AG10803 (cell line): ENCODE data around the gene FAAP100.
"Not testable (repeated sequence)": the region's sequence is repeated elsewhere in the genome, so short reads cannot be mapped to it uniquely, and the experiment has no call there.

Experiments used
- DNase-seq: peaks from one replicate; pipeline ENCODE4 v3.0.0; 2010; ENCODE audit warnings: low read depth
- H3K4me3 ChIP-seq: 2 replicates; pipeline ENCODE4 v1.5.1; 2011; ENCODE audit warnings: mild to moderate bottlenecking, low read length, control low read depth
- CTCF ChIP-seq: conservative IDR thresholded peaks from 2 replicates; pipeline ENCODE4 v1.5.1; 2011; ENCODE audit warnings: mild to moderate bottlenecking, low read length, control low read depth, inconsistent platforms

Gene FAAP100

GRCh38 chr17:81535007-81535328 lies 17.2 kb downstream of the FAAP100 start:
- no peak for TF ChIP-seq CTCF
- no peak overlapping the region for H3K4me3 ChIP-seq
- DNase-seq, result no peak

DNA sequence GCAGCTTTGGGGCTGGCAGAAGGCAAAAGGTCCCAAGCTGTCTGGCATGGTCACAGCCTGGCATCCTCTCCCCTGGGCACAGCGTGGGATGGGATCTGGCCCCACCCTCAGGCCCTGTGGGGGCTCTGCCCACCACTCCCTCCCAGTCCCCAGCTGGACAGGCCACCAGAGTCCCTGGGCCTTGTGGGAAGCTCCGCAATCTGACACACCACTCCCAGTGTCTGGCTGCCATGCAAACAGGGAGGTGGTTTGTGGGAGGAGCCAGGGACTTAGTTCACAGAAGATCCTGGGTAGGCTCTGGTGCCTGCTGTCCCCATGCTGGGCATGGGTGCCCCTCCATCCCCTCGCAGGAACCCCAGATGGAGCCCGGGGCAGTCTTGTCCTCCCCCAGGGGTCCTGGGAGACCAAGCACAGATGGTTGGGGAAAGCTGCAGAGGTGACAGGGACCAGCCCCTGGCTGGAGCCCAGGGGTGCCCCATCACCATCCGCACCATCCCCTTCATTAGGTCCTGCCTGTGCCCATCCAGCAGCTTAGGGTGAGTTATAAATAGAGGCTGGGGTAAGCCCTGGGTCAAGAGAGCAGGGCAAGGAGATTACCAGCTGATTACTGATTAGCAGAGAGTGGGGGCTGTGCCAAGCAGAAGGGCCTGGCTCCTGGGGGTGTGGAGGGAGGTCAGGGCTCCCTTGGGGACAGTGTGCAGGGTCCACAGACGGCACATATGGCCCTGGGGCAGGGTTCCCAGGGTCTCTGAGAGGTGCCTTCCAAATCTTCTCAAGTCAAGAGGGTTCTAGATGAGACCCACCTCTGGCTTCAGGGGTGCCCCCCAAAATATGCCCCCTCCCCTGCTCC lies 17.8 kb downstream of the FAAP100 start:
- H3K4me3 ChIP-seq, result no peak overlapping the region
- TF ChIP-seq CTCF, result no peak
- no peak for DNase-seq

- no peak for DNase-seq
- H3K4me3 ChIP-seq, result no peak overlapping the region
- TF ChIP-seq CTCF, result no peak
Measured at GRCh38 chr17:81533339-81534141, 18.6 kb downstream of the FAAP100 start.

GRCh38 chr17:81532490-81533287 lies 19.5 kb downstream of the FAAP100 start:
- TF ChIP-seq CTCF, result no peak

DNA sequence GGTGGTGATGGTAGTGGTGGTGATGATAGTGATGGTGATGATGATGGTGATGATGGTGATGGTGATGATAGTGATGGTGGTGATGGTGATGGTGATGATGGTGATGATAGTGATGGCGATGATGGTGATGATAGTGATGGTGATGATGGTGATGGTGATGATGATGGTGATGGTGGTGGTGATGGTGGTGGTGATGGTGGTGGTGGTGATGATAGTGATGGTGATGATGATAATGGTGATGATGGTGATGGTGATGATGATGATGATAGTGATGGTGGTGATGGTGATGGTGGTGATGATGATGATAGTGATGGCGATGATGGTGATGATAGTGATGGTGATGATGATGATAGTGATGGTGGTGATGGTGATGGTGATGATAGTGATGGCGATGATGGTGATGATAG lies 20.2 kb downstream of the FAAP100 start:
- not testable (repeated sequence) for H3K4me3 ChIP-seq, DNase-seq

More at GRCh38 chr17:81532490-81533287, 19.5 kb downstream of the FAAP100 start:
- H3K4me3 ChIP-seq, result no peak overlapping the region
- no peak for DNase-seq

DNA sequence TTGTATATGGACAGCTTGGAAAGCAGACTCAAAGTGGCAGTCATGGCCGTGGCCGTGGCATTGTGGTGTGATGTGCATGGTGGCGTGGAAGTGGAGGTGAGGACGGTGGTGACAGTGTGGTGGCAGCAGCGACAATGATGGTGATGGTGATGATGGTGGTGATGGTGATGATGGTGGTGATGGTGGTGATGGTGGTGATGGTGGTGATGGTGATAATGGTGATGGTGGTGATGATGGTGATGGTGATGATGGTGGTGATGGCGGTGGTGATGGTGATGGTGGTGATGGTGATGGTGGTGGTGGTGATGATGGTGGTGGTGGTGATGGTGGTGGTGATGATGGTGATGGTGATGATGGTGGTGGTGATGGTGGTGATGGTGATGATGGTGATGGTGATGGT lies 21.1 kb downstream of the FAAP100 start:
- not testable (repeated sequence) for H3K4me3 ChIP-seq, DNase-seq

- no peak for DNase-seq
- no peak overlapping the region for H3K4me3 ChIP-seq
- TF ChIP-seq CTCF, result no peak
Measured at GRCh38 chr17:81529437-81529803, 22.7 kb downstream of the FAAP100 start.
